GM18870 (cell line): ENCODE measurements around the gene DDAH1.

Experiments
- ATAC-seq: cut with Tn5 transposase; IDR thresholded peaks from one replicate; pipeline ENCODE4 v1.9.1; 2021; ENCODE audit warnings: moderate library complexity; ENCODE audit not compliant: unreplicated experiment

The DDAH1 gene

GRCh38 chr1:85311818-85312217, 153.1 kb downstream of the DDAH1 start:
- ATAC-seq, result no peak

- no peak for ATAC-seq
Observed at GRCh38 chr1:85308833-85309350, 156.1 kb downstream of the DDAH1 start.

DNA sequence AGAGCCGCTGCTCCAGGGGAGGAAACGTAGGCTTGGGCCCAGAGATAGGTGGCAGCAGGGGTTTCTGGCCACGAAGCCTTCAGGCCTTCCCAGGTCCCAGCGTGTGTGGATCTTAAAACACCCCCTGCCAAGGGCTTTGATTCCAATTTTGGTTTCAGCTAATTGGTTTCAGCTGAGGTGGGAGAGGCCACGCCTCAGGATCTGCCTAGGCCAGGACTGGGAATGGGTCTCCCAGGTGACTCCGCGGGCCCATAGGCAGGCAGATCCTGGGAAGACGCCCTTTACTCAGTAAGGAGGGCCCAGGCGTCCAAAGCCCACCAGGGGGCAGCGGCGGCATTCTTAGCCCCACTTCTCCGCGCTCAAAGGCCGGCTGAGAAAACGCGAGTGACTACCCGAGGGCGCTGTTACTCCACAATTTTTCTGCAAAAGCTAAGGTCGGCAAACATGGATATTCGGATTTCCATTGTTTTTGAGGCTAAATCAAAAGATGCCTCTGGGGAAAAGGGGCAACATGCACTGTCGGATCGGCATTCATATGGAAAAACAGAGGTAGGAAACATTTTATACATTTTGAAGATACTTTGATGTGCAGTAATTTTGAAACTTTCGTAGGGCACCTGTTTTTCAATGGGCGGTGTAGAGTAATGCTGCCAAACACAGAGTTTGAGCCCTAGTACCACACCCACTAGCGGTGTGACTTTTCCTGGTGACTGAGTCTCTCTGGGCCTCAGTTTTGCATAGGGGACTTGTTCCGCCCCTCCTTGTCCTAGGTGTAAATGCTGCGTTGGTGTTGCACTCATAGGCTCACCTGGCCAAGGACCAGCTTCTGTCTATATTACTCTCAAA, 156.7 kb downstream of the DDAH1 start:
- ATAC-seq, result peak; percentile 77

GRCh38 chr1:85306236-85306635, 158.7 kb downstream of the DDAH1 start:
- ATAC-seq, result no peak

DNA sequence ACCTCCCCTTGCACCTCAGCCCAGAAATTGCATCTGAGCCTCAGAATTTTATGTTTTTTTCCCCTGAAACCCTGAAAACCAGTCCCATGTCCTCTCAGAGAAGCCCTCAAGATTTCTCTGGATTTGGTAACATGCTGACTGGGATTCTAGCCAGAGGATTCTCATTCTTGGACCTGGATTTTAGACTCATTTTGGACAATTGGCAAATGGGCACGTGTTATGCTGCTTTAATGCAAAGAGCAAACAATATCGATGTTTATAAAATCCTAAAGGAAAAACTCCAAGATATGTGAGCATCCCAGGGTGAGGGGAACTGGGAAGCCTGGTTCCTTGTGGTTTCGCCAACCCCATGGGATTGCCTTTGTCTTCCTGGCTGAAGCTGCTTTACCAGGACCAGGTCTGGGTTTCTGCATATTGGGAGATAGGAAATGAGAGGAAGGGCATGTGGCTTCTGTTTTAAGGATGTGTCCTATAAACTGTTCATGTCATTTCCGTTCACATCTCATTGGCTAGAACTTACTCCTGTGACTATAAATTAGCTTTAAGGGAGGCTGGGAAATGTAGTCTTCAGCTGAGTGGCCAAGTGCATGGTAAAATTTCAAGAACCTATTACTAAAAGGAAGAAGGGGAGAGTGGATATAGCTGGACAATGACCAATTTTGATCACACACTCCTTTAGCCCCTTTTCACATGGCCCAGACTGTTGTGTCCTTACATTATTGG, 161.4 kb downstream of the DDAH1 start:
- ATAC-seq, result no peak

GRCh38 chr1:85300140-85300539, 164.8 kb downstream of the DDAH1 start:
- ATAC-seq, result no peak

GRCh38 chr1:85297855-85298629, 166.9 kb downstream of the DDAH1 start:
- ATAC-seq, result peak; percentile 94

DNA sequence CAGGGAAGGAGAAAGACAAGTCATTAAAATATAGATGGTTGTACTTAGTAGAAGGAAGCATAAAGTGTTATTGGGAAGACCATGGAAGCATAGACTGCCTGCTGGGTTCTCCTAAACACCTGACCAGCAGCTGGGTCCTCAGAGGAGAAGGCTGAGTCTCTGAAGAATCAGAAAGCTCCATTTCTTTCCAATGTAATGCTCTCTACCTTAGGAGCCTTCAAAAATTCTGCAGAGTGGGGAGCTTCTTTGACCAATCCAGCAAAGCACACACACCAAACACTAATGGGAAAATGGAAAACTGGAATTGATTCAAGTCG, 167.5 kb downstream of the DDAH1 start:
- ATAC-seq, result no peak

- no peak for ATAC-seq
Observed at GRCh38 chr1:85296980-85297379, 168.0 kb downstream of the DDAH1 start.

GRCh38 chr1:85295654-85296053, 169.3 kb downstream of the DDAH1 start:
- ATAC-seq, result no peak

DNA sequence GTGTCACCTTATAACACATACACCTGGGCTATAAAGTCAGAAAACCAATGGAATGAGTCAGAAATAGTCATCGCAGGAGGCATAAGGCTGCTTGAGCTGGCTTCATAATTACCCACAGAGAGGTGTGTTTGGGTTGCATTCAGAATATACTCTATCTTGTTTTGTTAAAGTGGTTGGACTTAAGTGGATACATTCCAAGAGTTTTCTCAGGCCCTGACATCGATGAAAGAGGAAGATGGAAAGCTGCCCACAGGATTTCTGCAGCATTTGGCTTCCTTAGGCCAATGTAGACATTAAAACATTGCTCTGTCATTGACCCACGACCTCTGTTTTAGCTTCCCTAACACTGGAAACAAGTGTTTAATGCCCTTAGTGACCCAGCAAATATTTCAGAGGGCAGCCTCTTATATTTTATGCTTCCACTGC, 169.9 kb downstream of the DDAH1 start:
- no peak for ATAC-seq

GRCh38 chr1:85290826-85291225, 174.1 kb downstream of the DDAH1 start:
- ATAC-seq, result no peak

DNA sequence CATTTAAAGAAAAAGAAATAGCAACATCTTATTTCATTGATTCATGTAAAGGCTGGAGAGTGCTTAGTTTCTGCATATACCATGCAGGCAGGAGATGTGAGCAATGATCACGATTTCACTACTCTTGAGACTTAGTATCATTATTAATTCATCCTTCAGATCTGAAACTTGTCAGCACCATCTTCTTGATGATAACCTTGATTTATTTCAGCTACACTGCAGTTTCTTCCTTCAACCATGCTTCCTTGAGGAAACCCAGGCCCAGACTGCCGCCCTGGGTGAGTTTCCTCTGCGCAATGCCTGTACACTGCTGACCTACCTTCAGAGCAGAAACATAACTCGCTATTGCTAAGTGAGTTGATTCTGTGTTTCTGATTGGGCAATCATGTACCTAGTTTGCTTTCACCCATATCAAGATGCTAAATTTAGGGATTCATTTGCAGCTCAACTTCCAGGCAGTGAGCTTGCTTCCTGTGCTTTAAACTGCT, 175.1 kb downstream of the DDAH1 start:
- no peak for ATAC-seq

GRCh38 chr1:85289207-85289847, 175.6 kb downstream of the DDAH1 start:
- no peak for ATAC-seq

DNA sequence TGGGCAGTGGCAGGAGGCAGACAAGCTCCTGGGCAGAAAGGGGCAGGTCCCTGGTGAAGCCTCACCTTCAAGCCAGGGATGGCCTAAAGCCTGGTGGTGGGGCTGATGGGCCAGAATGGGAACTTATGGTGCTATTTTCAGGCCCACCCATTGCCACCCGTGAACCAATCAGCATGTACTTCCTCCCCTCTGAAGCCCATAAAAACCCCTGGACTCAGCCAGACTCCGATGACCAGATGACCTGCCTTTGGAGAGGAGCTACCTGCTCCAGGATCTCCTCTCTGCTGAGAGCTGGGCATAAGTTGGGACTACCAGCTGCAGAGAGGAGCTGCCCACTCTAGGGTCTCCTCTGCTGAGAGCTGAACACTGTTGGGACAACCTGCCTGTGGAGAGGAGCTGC, 180.8 kb downstream of the DDAH1 start:
- ATAC-seq, result no peak

GRCh38 chr1:85283475-85284199, 181.3 kb downstream of the DDAH1 start:
- no peak for ATAC-seq

DNA sequence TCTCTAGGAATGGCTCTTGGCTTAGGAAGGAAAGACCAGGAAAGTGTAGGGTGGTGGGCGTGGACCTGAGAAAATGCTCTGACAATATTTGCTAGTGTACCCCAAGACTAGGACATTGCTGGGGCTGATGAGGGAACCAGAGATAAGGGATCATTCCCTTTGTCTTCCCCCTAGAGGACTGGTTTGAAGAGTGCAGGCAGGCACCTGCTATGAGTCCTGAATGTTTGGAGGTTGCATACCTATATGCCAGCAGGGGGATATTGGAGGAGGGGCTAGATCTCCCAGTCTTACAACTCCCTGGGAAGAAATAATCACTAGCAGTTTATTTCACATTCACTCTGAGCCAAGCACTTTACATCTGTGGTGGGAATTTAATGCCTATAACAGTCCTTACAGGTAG, 182.5 kb downstream of the DDAH1 start:
- no peak for ATAC-seq

DNA sequence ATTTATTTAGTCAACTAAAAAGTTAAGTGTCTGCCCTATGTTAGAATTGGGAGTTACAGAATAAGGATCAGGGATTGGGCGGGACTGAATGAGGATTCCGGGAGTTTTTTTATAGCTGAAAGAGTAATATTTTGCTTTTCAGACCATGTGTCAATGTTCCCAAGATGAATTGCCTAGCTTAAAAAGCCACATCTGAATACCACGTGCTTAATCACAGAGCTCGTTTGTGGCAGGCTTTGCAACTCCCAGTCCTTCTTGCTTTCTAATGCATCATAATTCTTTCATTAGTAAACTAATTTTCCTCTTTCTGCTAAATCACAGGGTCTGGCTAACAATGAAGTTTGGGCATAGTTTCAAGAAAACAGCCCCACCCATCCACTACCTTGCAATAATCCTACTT, 184.3 kb downstream of the DDAH1 start:
- ATAC-seq, result no peak

DNA sequence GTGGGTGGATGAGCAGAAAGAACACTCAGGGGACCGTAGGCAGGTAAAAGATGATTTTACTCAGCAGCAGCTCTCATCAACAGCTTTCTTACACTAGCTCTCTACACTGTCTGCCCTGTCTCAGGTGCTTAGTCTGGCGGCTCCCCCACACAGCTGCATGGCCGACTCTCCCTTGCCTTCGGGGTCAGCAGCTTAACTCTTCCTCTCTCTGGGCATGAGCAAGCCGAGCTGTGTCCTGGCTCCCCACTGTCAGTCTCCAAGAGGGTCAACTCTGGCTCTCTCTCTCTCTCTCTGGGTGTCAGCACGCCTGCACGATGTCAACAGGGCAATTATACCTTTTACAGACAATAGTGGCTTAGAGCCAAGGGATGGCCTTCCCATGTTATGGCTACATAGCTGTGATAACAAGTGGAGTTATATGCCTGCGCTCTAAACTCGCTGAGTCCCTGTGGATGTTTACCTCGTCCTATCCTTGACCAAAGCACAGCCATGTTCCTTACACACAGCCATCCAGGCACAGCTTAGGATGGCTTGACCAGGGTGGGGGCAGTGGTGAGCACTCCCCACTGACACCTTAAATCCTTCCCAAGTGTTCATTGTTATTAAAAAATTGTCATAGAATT, 185.4 kb downstream of the DDAH1 start:
- no peak for ATAC-seq

DNA sequence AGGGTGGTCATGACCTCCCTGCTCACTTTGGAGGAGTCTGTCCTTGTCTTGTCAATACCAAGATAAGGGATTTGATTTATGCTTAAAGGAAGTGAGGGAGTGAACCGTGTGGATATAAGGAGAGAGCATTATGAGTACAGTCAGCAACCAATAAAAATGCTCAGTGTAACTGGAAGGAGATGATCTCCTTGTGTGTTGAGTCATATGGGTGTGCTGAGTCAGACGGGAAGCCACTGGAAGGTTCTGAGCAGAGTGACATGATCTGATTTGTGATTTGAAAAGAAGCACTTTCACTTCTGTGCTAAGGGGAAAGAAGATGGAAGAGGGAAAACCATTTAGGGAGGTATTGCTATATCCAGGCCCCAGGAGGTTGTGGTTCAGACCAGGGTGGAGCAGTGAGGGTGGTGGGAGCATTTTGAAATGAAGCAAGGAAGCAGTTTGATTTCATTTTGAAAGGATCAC, 186.1 kb downstream of the DDAH1 start:
- ATAC-seq, result no peak
